Activated CD4-positive, alpha-beta T cell treated with anti-CD3 and anti-CD28 coated beads for 36 hours (primary cell): ENCODE measurements around the gene SELENOS. TPM values are rescaled to one million over a fixed set of nuclear protein-coding genes. Genes with fewer than 3 reads are reported as not detected.

Experiments
- ATAC-seq: fragments of 200-7000 bp; cut with Tn5 transposase; one replicate; pipeline ENCODE4 v1.10.0; 2021; ENCODE audit warnings: mild to moderate bottlenecking, moderate library complexity
- CTCF ChIA-PET: fragments of 350-600 bp; sonication (Branson Sonifier 250); formaldehyde crosslinking; loops from one replicate; lab custom pipeline; 2021; ENCODE audit warnings: antibody characterized with exemption; lab: Charles Lee
- POLR2A ChIA-PET: fragments of 350-600 bp; sonication (Branson Sonifier 250); formaldehyde crosslinking; loops from one replicate; lab custom pipeline; 2021; ENCODE audit warnings: antibody characterized with exemption, inconsistent platforms; lab: Charles Lee
- DNase-seq: peaks from one replicate; pipeline ENCODE4 v3.0.0-alpha.2; 2020
- H3K27ac Mint-ChIP-seq: one replicate; pipeline ENCODE4 v1.8.0; 2021; ENCODE audit warnings: mixed read lengths
- H3K27me3 Mint-ChIP-seq: one replicate; pipeline ENCODE4 v1.8.0; 2021; ENCODE audit warnings: mixed read lengths
- H3K36me3 Mint-ChIP-seq: one replicate; pipeline ENCODE4 v1.8.0; 2021; ENCODE audit warnings: low read depth, mixed read lengths
- H3K4me1 Mint-ChIP-seq: one replicate; pipeline ENCODE4 v1.8.0; 2021; ENCODE audit warnings: mixed read lengths
- H3K4me3 Mint-ChIP-seq: one replicate; pipeline ENCODE4 v1.8.0; 2021; ENCODE audit warnings: mild to moderate bottlenecking, moderate library complexity, mixed read lengths
- H3K9me3 Mint-ChIP-seq: one replicate; pipeline ENCODE4 v1.8.0; 2021; ENCODE audit warnings: low read depth, mixed read lengths
- intact Hi-C, 2 experiments: fragments of 100-400 bp; cut with DNase I in 1 of 2; cut with micrococcal nuclease in 1 of 2; formaldehyde crosslinking; loops; one replicate each; pipeline versions ENCODE4 v1.14.2 to v1.15.1; 2022 to 2024; cut with DNase I, micrococcal nuclease
- total RNA-seq, 2 experiments: library from RNA; stranded (reverse); gene quantifications; one replicate each; pipeline ENCODE4 v1.2.3, GENCODE V29; 2021

SELENOS gene
- total RNA-seq, 2 experiments from 2014 or later, result 14.5 to 20.8 TPM

DNA sequence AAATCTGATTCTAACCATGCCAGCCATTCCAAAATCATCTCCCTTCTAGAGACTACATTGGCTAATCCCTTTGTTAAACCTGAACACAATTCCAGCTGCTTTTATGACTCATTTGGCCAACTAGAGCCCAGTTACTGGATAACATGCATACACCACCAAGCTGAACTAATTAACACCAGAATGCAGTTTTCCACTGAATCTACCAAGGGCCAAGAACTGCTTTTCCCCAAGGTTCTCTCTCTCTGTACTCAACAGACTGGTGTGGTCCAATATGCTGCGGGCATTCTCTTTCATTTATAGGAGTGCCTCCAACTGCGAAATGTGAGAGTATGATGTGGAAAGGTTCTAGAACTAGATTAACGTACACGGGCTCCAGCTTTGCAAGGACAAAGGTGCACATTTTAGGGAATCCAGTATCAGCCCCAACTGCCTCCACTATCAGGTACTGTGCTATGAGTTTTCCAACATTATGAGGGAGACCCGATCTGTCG is 26.9 kb downstream of the SELENOS start:
- DNase-seq (no peak), ATAC-seq (no peak)
- H3K4me1 Mint-ChIP-seq, result peaks cover 65% of the 10 kb centered on the region
- H3K9me3 Mint-ChIP-seq, result no peaks in the 10 kb centered on the region
- POLR2A ChIA-PET, result interaction anchor here (0.6 to 0.9 kb wide), 2 partner anchors 62 to 123 kb away, joined by 3 to 4 read pairs; no protein-coding TSS in a partner anchor
- CTCF ChIA-PET, result interaction anchor here (0.6 to 1.3 kb wide), 3 partner anchors 11 to 246 kb away, joined by 3 to 5 read pairs (median 4); partner anchors contain the start of gene SNRPA1
- peak overlapping the region; percentile 86 for H3K27ac Mint-ChIP-seq
- peak overlapping the region; percentile 74 for H3K4me3 Mint-ChIP-seq
- intact Hi-C loops, result loop anchor here (1.0 to 10.0 kb wide), 3 partner anchors 8 to 326 kb away; no protein-coding TSS in a partner anchor
- H3K27me3 Mint-ChIP-seq, result no peaks in the 10 kb centered on the region
- H3K36me3 Mint-ChIP-seq, result peaks cover 37% of the 10 kb centered on the region

DNA sequence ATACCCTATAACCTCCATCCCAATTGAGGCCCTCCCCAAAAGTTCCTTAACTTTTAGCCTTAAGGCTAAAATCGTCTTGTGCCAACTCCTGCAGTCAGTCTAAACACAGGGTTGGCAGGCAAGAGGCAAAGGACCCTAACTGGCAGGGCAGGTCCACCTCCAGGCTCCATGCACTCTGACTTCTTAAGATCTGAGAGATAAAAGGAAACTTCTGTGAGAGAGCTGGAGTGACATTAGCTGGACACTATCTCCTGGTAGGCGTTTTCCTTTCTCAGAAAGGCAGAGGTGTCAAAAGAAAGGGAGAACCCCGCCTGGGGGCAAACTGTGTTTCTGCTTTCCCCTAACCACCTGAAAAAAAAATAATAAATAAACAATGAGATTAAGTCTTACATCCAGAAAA is 29.0 kb downstream of the SELENOS start:
- no peaks in the 10 kb centered on the region for H3K27me3 Mint-ChIP-seq
- DNase-seq, result no peak
- no peak overlapping the region for H3K4me3 Mint-ChIP-seq
- ATAC-seq, result no peak
- intact Hi-C loops, result no loop called here
- ChIA-PET CTCF (interaction anchor here (0.5 to 1.9 kb wide), 12 partner anchors 8 to 331 kb away, joined by 3 to 6 read pairs (median 3); no protein-coding TSS in a partner anchor), POLR2A (interaction anchor here (0.6 to 1.1 kb wide), 2 partner anchors 28 to 399 kb away, joined by 3 read pairs; no protein-coding TSS in a partner anchor)
- no peaks in the 10 kb centered on the region for H3K9me3 Mint-ChIP-seq
- no peak overlapping the region for H3K27ac Mint-ChIP-seq
- peaks cover 45% of the 10 kb centered on the region for H3K36me3 Mint-ChIP-seq
- H3K4me1 Mint-ChIP-seq, result peaks cover 79% of the 10 kb centered on the region

DNA sequence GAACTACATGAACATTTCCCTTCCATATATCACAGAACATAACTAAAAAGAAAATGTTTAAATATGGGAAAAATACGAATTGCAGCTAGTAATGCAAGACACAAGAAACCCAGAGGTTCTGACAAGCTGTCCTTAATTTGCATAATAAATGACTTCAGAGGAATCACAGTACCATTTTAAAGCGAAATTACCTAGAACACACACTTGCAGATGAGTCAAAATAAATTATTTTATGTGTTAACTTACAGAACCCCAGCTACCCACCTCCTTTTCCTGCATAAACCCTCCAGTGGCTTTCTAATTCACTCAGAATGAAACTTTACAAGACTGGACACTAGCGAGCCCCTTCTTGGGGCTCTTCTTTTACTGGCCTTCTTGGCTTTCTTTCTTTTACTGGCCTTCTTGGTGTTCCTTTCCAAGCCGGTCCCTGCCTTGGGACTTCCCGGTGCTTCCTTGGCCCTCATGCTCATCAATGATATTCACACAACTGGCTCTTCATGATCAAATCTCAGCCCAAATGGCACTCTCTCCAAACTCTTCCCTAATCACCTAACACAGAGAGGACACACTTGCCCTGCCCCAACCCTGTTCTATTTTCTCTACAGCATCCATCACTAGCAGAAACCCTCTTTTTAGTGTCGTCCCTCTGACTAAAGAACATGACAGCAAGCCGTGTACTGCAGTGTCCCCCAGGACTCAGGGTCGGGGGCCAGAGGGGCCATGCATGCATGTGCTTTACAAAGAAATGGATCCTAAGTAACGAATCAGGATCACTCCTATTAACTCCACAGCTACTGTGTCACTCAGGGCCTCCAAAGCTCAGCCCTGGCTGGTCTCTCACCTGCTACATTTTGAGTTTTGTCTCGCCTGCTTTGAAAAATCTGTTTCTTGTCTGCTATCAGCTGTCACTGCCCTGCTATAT is 30.2 kb downstream of the SELENOS start:
- Mint-ChIP-seq H3K9me3 (no peaks in the 10 kb centered on the region), H3K27ac (peak overlapping the region; percentile 90), H3K4me3 (peak overlapping the region; percentile 32), H3K36me3 (peaks cover 55% of the 10 kb centered on the region), H3K4me1 (peaks cover 81% of the 10 kb centered on the region), H3K27me3 (no peaks in the 10 kb centered on the region)
- peak; percentile 25 for ATAC-seq
- ChIA-PET POLR2A (interaction anchor here (0.5 to 1.2 kb wide), 3 partner anchors 29 to 42 kb away, joined by 3 to 8 read pairs (median 7); no protein-coding TSS in a partner anchor), CTCF (interaction anchor here (0.6 to 1.9 kb wide), 10 partner anchors 9 to 330 kb away, joined by 3 to 10 read pairs (median 4); no protein-coding TSS in a partner anchor)
- intact Hi-C loops, result loop anchor here in 1 of 2 experiments (1.0 to 2.0 kb wide), 2 partner anchors 41 to 58 kb away; no protein-coding TSS in a partner anchor
- DNase-seq, result no peak

DNA sequence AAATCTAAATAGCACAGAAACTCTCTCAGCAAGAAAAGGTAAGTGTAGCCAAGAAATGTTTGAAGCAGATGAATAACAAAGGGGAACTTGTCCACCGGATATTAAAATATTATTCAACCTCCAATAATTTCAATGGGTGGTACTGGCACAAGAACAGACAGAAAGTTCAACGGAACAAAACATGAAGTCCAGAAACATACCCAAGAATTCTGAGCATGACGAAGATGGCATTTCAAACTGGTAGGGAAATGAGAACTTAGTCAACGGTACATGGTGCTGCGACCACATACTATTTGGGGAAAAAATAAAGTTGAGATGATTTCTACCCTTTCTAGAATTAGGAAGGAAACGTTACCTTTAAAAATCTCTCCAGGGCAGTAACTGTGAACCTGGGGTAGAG is 30.9 kb downstream of the SELENOS start:
- Mint-ChIP-seq H3K27me3 (no peaks in the 10 kb centered on the region), H3K27ac (peak overlapping the region; percentile 90), H3K9me3 (no peaks in the 10 kb centered on the region), H3K4me1 (peaks cover 87% of the 10 kb centered on the region), H3K36me3 (peaks cover 57% of the 10 kb centered on the region), H3K4me3 (peak overlapping the region; percentile 32)
- ATAC-seq, result no peak
- ChIA-PET POLR2A (interaction anchor here (0.5 to 1.2 kb wide), 3 partner anchors 30 to 41 kb away, joined by 3 to 8 read pairs (median 7); no protein-coding TSS in a partner anchor), CTCF (interaction anchor here (0.6 to 1.9 kb wide), 6 partner anchors 9 to 238 kb away, joined by 3 to 10 read pairs (median 4); no protein-coding TSS in a partner anchor)
- intact Hi-C loops, result loop anchor here in 1 of 2 experiments (1.0 to 2.0 kb wide), 2 partner anchors 40 to 58 kb away; no protein-coding TSS in a partner anchor
- DNase-seq, result no peak

DNA sequence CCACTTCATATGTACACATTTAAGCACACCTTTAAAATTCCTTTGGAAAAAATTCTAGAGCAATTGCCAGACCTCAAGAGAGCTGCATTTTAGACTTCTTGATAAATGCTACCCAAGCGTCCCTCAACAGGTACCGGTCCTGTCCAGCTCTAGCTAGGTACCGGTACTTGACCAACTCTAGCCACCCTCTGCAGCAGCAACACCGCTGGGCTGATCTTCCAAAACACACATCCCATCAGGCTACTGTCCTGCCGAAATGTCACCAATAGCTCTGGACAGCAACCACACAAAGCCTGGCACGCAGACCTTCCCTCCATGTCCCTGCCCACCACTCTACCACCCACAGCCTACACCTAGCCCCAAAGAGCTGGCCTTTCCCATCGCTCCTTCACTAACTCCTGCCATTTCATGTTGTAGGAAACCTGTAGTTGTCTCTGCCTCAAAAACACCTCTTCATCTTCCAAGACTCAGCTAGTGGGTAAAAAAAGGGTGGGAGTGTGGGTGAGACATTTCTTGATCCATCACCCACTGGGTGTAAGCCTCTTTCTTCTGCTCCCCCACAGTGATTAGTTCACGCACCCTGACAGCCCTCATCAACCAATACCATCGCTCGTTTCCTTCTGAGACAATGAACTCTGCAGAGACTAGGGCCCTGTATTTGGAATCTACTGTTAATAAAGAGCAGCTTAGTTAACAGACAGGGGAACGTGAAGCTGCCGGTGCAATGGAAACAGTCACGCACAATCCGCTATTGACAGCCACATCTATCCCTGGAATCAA is 32.2 kb downstream of the SELENOS start:
- Mint-ChIP-seq H3K4me3 (peak overlapping the region; percentile 32), H3K36me3 (peaks cover 49% of the 10 kb centered on the region), H3K27me3 (no peaks in the 10 kb centered on the region), H3K27ac (peak overlapping the region; percentile 45), H3K4me1 (peaks cover 94% of the 10 kb centered on the region), H3K9me3 (no peaks in the 10 kb centered on the region)
- POLR2A ChIA-PET, result interaction anchor here (1.5 kb wide), 1 partner anchor 40 kb away, joined by 4 read pairs; no protein-coding TSS in a partner anchor
- ATAC-seq (no peak), DNase-seq (no peak)
- CTCF ChIA-PET, result interaction anchor here (0.6 to 1.8 kb wide), 11 partner anchors 8 to 334 kb away, joined by 3 to 6 read pairs (median 3); no protein-coding TSS in a partner anchor
- intact Hi-C loops, result no loop called here

DNA sequence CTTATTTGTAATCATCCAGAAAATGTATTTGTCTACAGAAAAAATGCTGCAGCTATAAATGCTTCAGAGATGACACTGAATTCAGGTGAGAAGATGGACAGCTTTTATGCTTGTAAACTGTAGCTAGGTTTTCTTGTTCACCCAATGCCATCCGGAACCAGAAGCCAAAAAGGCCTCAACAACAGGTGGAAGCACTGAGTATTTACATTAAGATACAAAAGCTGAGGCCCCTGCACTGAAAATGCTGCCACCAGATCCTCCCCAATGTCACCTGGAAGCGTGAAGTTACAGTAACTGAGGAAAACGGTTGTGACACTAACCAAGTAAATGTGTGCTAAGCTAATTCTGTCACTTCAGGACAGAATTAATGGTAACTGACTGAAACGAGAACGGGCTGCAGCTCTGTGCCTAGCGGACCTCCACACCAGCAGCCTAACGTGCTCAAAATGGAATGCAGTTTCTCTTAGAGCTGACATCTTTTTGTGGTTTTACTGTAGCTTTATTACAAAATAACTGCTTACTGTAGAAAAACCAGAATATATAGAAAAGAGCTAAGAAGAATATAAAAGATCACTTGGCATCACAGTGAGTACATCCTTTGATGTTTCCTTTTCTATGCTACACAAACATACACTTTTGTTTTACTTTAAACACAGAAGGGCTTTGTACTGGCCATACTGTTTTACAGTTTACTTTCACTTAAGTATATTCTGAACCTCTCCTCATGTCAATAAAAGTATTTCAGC is 33.1 kb downstream of the SELENOS start:
- Mint-ChIP-seq H3K4me3 (peak overlapping the region; percentile 40), H3K9me3 (no peaks in the 10 kb centered on the region), H3K36me3 (peaks cover 42% of the 10 kb centered on the region), H3K27me3 (no peaks in the 10 kb centered on the region), H3K27ac (peak overlapping the region; percentile 89), H3K4me1 (peaks cover 94% of the 10 kb centered on the region)
- no peak for DNase-seq
- ChIA-PET CTCF (interaction anchor here (0.6 to 1.8 kb wide), 12 partner anchors 8 to 236 kb away, joined by 3 to 7 read pairs (median 3); no protein-coding TSS in a partner anchor), POLR2A (interaction anchor here (0.9 to 1.5 kb wide), 2 partner anchors 39 to 43 kb away, joined by 3 to 4 read pairs; no protein-coding TSS in a partner anchor)
- ATAC-seq, result no peak
- intact Hi-C loops, result no loop called here

DNA sequence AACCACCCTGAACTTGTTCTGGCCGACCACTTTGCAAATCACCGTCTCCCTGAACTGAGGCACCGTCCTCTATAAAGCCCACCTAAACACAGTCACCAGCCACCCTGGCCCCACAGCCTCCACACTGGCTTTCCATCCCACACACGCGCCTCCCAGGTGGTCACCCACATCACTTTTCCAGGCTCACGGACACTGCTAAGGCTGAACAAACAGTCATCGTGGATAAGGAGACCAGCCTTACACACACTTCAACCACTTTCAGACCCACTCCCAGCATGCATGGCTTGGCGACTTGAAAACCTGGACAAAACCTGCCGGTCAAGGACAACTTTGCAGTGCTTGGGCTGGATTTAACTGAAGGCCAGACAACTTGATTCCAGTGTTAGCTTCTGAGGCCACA is 33.9 kb downstream of the SELENOS start:
- H3K36me3 Mint-ChIP-seq, result peaks cover 38% of the 10 kb centered on the region
- CTCF ChIA-PET, result interaction anchor here (0.6 to 1.8 kb wide), 14 partner anchors 12 to 236 kb away, joined by 3 to 7 read pairs (median 4); no protein-coding TSS in a partner anchor

DNA sequence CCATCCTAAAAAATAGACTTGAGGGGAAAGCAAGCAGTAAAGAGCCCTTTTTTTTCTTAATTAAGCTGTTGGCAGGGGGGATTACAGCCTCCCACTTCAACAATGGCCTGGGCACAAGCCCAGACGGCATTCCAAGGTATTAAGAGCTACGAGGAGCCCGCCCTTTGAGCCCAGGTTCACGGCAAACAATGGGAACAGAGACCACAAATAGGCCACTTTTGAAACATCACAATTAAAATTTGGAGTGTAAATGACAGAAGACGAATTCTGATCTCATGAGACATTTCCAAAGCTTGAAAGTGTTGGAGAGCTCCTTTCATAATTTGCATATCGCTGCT is 34.3 kb downstream of the SELENOS start:
- peak overlapping the region; percentile 89 for H3K27ac Mint-ChIP-seq
- H3K4me1 Mint-ChIP-seq, result peaks cover 91% of the 10 kb centered on the region
- CTCF ChIA-PET, result interaction anchor here (0.6 to 1.6 kb wide), 10 partner anchors 16 to 155 kb away, joined by 3 to 7 read pairs (median 4); no protein-coding TSS in a partner anchor
- H3K4me3 Mint-ChIP-seq, result peak overlapping the region; percentile 40
- POLR2A ChIA-PET, result interaction anchor here (0.7 to 1.0 kb wide), 3 partner anchors 8 to 54 kb away, joined by 3 to 6 read pairs (median 4); no protein-coding TSS in a partner anchor
- no peaks in the 10 kb centered on the region for H3K27me3 Mint-ChIP-seq
- ATAC-seq, result no peak
- H3K9me3 Mint-ChIP-seq, result no peaks in the 10 kb centered on the region
- H3K36me3 Mint-ChIP-seq, result peaks cover 38% of the 10 kb centered on the region
- DNase-seq, result no peak
- intact Hi-C loops, result loop anchor here in 1 of 2 experiments (1.0 kb wide), 2 partner anchors 7 to 37 kb away; no protein-coding TSS in a partner anchor

More for the DNA sequence above, 33.9 kb downstream of the SELENOS start:
- no peak for ATAC-seq
- H3K27ac Mint-ChIP-seq, result peak overlapping the region; percentile 89
- POLR2A ChIA-PET, result interaction anchor here (0.7 to 1.5 kb wide), 2 partner anchors 8 to 38 kb away, joined by 3 to 4 read pairs; no protein-coding TSS in a partner anchor
- no peak for DNase-seq
- no peaks in the 10 kb centered on the region for H3K9me3 Mint-ChIP-seq
- peaks cover 96% of the 10 kb centered on the region for H3K4me1 Mint-ChIP-seq
- H3K4me3 Mint-ChIP-seq, result peak overlapping the region; percentile 40
- intact Hi-C loops, result no loop called here
- no peaks in the 10 kb centered on the region for H3K27me3 Mint-ChIP-seq

DNA sequence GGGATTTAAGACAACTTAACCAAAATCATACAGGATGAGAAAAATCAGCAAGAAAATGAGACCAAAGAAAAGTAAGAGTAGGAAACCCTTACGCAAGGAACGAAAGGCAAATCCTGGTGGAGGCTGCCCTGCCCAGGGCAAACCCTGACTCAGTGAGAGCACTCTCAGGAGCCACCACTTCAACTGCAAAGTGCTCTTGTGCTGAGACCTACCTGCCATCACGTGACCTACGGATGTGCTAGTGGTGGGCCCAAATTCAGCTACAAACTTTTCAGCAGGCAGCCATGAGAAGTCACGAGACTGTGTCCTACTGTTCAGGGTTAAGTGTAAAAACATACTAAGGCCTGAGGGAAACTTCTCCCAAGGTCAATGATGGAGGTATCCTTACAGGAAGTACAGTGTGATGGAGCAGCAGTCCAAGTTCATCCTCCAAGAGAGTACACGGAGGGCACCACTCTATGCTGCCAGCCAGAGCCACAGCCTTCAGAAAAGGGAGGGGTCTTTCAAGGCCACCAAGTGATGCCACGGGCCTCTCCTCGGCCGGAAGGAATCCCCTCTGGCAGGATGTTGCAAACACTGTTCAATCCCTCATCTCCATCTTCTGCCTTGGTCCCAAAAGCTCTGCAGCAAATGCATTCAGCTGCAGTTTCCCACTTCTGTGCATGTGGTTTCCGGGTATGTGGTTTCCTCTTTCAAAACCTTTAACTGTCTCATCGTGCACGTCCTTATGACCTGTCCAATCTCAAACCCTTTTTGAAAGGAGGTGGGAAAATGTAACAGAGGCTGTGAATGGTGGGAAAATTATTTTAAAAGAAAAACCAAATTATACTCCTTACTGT is 34.9 kb downstream of the SELENOS start:
- peaks cover 34% of the 10 kb centered on the region for H3K36me3 Mint-ChIP-seq
- intact Hi-C loops, result loop anchor here in 1 of 2 experiments (1.0 kb wide), 2 partner anchors 8 to 36 kb away; no protein-coding TSS in a partner anchor
- ATAC-seq, result peak; percentile 75
- DNase-seq, result peak; percentile 73
- no peaks in the 10 kb centered on the region for H3K27me3 Mint-ChIP-seq
- H3K9me3 Mint-ChIP-seq, result no peaks in the 10 kb centered on the region
- H3K4me1 Mint-ChIP-seq, result peaks cover 86% of the 10 kb centered on the region
- peak overlapping the region; percentile 89 for H3K27ac Mint-ChIP-seq
- ChIA-PET POLR2A (interaction anchor here (0.7 to 1.0 kb wide), 3 partner anchors 9 to 54 kb away, joined by 3 to 6 read pairs (median 4); no protein-coding TSS in a partner anchor), CTCF (interaction anchor here (0.6 to 2.2 kb wide), 9 partner anchors 11 to 155 kb away, joined by 3 to 7 read pairs (median 4); no protein-coding TSS in a partner anchor)
- peak overlapping the region; percentile 40 for H3K4me3 Mint-ChIP-seq
